Kidney (tissue), 14 donors: Measurements from ENCODE around the gene IFRD2. TPM values are rescaled to one million over a fixed set of nuclear protein-coding genes. Genes with fewer than 3 reads are reported as not detected.

Experiments
- DNase-seq, 5 donors: peaks; one replicate each; pipeline ENCODE4 v3.0.0-alpha.2; 2013 to 2020
- FAIRE-seq: peaks from 2 replicates; lab custom pipeline; 2012; peaks lifted over from hg19 to GRCh38; lab: Jason Lieb, UNC
- H3K27ac ChIP-seq, 2 donors: one replicate each; pipeline ENCODE4 v1.7.0; 2013; ENCODE audit warnings: low read depth in 2 of 2, low read length in 2 of 2, inconsistent platforms in 1 of 2
- H3K27me3 ChIP-seq: one replicate; pipeline ENCODE4 v1.7.1; 2013; ENCODE audit warnings: low read length, inconsistent platforms; ENCODE audit not compliant: control insufficient read depth, insufficient read depth
- H3K36me3 ChIP-seq, 3 donors: one replicate each; pipeline versions ENCODE4 v1.7.0 to v1.7.1; 2013; ENCODE audit warnings: low read length in 3 of 3, control low read depth in 1 of 3, inconsistent platforms in 1 of 3; ENCODE audit not compliant: insufficient read depth in 3 of 3, control insufficient read depth in 2 of 3
- H3K4me1 ChIP-seq, 3 donors: one replicate each; pipeline versions ENCODE4 v1.7.0 to v1.7.1; 2013; ENCODE audit warnings: low read length in 3 of 3, inconsistent platforms in 1 of 3, low read depth in 1 of 3; ENCODE audit not compliant: control insufficient read depth in 2 of 3, insufficient read depth in 2 of 3
- H3K4me3 ChIP-seq, 3 donors: one replicate each; pipeline versions ENCODE4 v1.7.0 to v1.8.1; 2013; ENCODE audit warnings: low read length in 3 of 3, control low read depth in 1 of 3, inconsistent platforms in 1 of 3
- H3K9ac ChIP-seq, 3 donors: one replicate each; pipeline versions ENCODE4 v1.7.0 to v1.7.1; 2013; ENCODE audit warnings: low read length in 3 of 3, control low read depth in 1 of 3, inconsistent platforms in 1 of 3
- H3K9me3 ChIP-seq, 3 donors: one replicate each; pipeline versions ENCODE4 v1.7.0 to v1.7.1; 2013; ENCODE audit warnings: low read length in 3 of 3, control low read depth in 1 of 3, inconsistent platforms in 1 of 3; ENCODE audit not compliant: control insufficient read depth in 2 of 3, insufficient read depth in 1 of 3
- intact Hi-C: fragments of 100-400 bp; cut with DNase I; formaldehyde crosslinking; loops from one replicate; pipeline ENCODE4 v1.11.1; 2022
- polyA plus RNA-seq: library from polyadenylated mRNA; stranded (reverse); fragments of 350-450 nt; fragmentation: Illumina TruSeq; extraction: RNeasy Lipid Tissue Mini Kit (QIAGEN cat#74804); gene quantifications from one replicate; pipeline ENCODE4 v1.2.3, GENCODE V29; 2014; ENCODE audit warnings: low read depth, low replicate concordance; ENCODE audit not compliant: insufficient read depth
- total RNA-seq: library from RNA; stranded (reverse); fragmentation: NEBNext Ultra II Directional; extraction: Animal tissue kit (Norgen Biotek cat#: 25700); gene quantifications from one replicate; pipeline ENCODE4 v1.2.1, GENCODE V29; 2021
- TF ChIP-seq, protein P1 (sequence below): IDR thresholded peaks from 3 replicates; pipeline ENCODE4 v1.5.1; 2012; ENCODE audit warnings: mild to moderate bottlenecking, moderate library complexity, borderline replicate concordance; ENCODE audit not compliant: insufficient read depth; ENCODE audit errors: extremely low read depth
- donor health status: control.
- donor health status: control.
- donor health status: control.
- donor health status: control.
- donor health status: control.
- donor health status: DM: yes; HTN: yes; CAD: no.
- donor health status: Normal renal cell carcinoma (clear cell type).

The IFRD2 gene
- total and polyA plus RNA-seq, 2 donors from 2014 or later: 54.1 to 78.1 TPM

DNA sequence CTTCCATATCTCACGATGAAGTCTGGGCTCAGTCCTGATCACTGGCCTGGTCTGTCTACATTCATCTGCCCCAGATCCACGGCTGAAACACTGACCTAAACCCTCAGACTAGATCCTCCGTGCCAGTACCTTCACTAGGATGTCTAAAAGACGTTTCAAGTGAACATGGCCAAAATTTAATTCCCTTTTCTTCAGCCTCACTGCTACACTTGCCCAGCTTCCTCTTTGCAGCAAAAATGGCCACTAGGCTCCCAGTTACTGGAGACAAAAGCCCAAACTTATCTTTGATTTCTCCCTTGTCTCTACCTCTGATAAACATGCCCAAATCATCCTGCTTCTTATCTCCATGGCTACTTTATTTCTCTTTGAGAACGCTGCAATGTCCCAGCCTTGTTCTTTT, 46.7 kb upstream of the IFRD2 start:
- no peak for DNase-seq
- no peak overlapping the region for H3K4me3 ChIP-seq
- no peaks in the 10 kb centered on the region for H3K36me3 ChIP-seq
- no peaks in the 10 kb centered on the region for H3K9me3 ChIP-seq
- peak overlapping the region; percentile 16 to 26 for H3K27ac ChIP-seq
- H3K4me1 ChIP-seq: peaks cover 2 to 24% (median 14%) of the 10 kb centered on the region in 3 donors
- intact Hi-C loops: no loop called here
- TF ChIP-seq, protein P1, sequence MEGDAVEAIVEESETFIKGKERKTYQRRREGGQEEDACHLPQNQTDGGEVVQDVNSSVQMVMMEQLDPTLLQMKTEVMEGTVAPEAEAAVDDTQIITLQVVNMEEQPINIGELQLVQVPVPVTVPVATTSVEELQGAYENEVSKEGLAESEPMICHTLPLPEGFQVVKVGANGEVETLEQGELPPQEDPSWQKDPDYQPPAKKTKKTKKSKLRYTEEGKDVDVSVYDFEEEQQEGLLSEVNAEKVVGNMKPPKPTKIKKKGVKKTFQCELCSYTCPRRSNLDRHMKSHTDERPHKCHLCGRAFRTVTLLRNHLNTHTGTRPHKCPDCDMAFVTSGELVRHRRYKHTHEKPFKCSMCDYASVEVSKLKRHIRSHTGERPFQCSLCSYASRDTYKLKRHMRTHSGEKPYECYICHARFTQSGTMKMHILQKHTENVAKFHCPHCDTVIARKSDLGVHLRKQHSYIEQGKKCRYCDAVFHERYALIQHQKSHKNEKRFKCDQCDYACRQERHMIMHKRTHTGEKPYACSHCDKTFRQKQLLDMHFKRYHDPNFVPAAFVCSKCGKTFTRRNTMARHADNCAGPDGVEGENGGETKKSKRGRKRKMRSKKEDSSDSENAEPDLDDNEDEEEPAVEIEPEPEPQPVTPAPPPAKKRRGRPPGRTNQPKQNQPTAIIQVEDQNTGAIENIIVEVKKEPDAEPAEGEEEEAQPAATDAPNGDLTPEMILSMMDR: no peak
- H3K27me3 ChIP-seq: no peaks in the 10 kb centered on the region
- peak overlapping the region in 1 of 3 donors; percentile 28 for H3K9ac ChIP-seq
- no peak for FAIRE-seq

DNA sequence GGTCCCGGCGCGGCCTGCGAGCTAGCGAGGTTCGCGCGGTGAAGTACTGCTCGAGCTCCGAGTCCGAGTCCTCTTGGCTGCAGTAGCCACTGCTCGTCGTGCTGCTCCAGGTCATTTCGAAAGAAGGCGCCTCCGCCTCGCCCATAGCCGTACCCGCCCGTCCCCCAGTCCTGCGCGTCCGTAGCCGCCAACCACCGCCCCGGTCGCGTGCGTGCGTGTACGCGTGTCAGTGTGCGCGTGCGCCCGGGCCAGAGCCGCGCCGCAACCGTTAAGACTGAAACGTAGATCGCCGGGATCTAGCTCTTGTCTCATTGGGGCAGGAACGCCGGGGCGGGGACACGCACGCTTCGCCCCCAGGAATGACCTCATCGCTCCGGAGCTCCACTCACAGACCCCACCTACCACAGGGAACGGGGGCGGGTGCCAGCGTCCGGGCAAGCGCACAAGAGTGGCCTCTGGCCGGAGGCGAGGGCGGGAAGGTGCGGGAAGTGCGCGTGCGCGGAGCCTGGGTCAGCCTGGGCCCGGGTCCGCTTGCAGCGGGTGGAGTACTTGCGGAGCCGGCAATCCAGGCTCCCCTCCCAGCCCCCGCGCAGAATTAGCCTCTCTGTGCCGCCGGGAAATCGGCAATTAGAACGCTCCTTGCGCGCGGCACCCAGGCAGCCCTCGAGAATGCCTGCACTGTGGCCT, 45.1 kb upstream of the IFRD2 start:
- Histone ChIP-seq H3K27me3 (no peaks in the 10 kb centered on the region), H3K9me3 (no peaks in the 10 kb centered on the region), H3K27ac (peak overlapping the region; percentile 90 to 94), H3K9ac (peak overlapping the region; percentile 57 to 94 (median 90)), H3K4me1 (peaks cover 2 to 27% (median 14%) of the 10 kb centered on the region in 3 donors), H3K4me3 (peak overlapping the region; percentile 72 to 84 (median 78)), H3K36me3 (no peaks in the 10 kb centered on the region)
- TF ChIP-seq, protein P1: no peak
- intact Hi-C loops: no loop called here
- peak; percentile 73 for FAIRE-seq
- peak; percentile 99 to 100 (median 99) for DNase-seq

DNA sequence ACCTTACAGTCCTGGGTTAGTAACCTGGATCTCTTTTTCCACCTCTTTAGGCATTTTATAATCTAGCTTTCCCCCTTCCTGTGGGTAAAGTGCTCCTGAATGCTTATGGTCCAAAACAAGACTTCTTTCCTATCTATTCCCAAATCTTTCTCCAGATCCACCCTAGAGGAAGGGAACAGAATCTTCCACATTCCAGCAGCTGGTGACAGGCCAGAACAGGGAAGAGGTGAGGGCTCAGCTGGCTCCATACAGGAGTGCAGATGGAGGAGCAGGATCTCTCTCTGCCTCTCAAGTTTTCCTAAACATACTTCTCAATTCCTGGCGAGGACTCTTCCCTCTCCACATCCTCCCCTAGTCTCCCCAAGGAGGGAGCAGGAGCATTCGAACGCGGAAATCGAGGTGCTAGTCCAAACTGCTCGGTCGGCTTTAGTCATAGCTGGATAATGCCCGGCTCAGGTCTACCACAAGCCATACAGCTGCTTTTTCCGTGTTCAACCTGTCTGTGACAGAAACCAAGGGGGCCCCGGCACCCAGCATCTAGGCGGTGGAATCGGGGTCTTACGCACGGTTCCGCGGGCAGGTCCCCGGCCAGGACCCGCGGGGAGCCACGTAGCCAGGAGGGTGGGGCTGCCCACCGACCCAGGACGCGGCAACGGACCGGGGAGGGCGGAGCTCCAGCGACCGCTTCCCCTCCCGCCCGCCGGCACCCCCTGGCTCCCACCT, 44.4 kb upstream of the IFRD2 start:
- TF ChIP-seq, protein P1: no peak
- FAIRE-seq (no peak), DNase-seq (peak in 1 of 5 donors; percentile 51)
- H3K27me3 ChIP-seq: no peaks in the 10 kb centered on the region
- peak overlapping the region; percentile 90 to 94 for H3K27ac ChIP-seq
- H3K36me3 ChIP-seq: peaks cover 0 to 6% (median 4%) of the 10 kb centered on the region in 3 donors
- no peaks in the 10 kb centered on the region for H3K9me3 ChIP-seq
- peak overlapping the region; percentile 72 to 84 (median 78) for H3K4me3 ChIP-seq
- intact Hi-C loops: no loop called here
- H3K9ac ChIP-seq: peak overlapping the region; percentile 55 to 94 (median 90)
- peaks cover 2 to 27% (median 14%) of the 10 kb centered on the region in 3 donors for H3K4me1 ChIP-seq
